ENCODE results near the gene KIFAP3.
"Not testable (repeated sequence)": the region's sequence is repeated elsewhere in the genome, so short reads cannot be mapped to it uniquely, and the experiment has no call there.

Gene KIFAP3

DNA sequence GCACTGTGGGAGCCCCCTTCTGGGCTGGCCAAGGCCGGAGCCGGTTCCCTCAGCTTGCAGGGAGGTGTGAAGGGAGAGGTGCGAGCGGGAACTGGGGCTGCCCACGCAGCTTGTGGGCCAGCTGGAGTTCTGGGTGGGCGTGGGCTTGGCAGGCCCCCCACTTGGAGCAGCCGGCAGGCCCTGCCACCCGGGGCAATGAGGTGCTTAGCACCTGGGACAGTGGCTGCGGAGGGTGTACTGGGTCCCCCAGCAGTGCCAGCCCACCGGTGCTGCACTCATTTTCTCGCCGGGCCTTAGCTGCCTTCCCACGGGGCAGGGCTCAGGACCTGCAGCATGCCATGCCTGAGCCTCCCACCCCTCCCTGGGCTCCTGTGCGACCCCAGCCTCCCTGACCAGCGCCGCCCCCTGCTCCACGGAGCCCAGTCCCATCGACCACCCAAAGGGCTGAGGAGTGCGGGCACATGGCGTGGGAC, 192.4 kb downstream of the KIFAP3 start:
- no peak for DNase-seq

DNA sequence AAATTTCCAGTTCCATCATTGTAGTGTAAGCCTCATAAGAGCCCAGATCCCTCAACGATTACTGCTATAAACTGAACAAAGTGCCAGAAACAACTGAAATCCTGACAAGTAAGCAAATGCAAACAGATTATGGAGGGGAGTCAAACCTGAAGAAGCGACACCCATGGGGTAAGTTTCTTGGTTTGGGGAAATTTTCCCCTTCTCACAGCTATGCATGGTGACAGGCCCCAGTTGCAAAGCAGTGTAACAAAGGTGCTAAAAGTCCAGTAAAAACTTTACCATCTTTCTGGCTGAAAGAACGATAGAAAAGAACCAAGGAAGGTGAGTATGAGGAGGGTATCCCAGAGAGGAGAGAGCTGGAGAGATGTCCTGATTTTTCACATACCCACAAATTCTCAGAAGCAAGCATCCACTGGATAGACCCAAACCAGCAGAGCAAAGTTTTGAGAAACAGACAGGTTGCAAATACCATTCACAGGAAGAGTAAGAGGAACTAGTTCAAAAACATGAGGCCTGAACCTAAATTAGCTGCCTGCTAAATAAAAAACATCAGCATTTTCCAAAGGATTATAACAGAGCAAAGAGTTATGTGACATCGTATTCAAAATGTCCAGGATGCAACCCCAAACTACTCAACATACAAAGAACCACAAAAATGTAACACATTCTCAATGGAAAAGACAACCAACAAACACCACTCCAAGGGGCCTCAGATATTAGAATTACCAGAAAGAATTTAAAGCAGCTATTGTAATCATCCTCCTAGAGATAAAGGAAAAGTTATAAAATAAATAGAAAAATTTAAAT, 195.3 kb downstream of the KIFAP3 start:
- no peak for DNase-seq

DNA sequence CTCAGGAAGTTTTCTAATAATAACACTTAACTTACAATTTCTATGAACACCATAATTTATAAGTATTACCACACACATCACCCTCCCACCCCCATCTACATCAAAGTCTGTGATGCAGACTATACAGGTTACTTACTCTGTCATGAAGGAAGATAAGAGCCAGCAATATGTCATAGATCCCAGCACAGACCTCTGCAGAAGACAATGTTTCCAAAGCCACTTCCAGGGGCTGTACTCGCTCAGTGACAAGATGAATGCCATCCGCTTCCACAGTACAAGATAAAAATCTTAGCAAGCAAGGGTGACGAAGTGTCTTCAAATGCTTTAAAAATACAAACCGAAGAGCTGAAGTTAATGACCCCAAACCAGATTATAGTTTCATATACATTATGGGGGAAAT, 196.0 kb downstream of the KIFAP3 start:
- DNase-seq: no peak

DNA sequence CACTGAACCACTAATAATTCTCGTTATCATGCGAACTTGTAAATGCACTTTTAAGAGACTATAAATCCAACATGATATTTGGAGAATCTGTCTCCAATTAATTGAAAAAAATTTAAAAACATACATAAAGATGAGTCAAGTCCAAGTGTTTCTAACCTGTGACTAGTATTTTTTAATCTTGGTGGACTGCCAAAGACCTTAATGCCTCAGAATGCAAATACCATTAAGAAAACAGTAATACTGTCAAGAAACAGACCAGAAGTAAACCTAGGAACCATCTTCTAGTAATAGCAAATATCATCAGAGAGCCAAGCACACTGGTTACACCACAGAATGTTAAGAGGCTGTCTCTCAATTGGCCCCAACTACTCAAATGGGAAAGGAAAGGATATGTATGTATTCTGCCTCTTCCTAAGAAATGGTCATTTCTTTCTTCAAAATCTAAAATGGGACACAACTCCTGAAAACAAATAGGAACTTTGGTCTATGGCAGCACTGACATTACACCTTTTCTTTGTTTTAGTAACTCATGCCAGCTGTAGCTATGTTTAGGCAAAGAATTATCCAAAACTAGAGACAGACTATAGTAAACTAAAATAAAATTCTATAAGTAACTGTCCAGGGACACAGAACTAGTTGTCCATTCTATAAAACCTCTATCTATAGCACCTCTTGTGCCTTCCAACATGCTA, 196.5 kb downstream of the KIFAP3 start:
- DNase-seq: no peak

DNA sequence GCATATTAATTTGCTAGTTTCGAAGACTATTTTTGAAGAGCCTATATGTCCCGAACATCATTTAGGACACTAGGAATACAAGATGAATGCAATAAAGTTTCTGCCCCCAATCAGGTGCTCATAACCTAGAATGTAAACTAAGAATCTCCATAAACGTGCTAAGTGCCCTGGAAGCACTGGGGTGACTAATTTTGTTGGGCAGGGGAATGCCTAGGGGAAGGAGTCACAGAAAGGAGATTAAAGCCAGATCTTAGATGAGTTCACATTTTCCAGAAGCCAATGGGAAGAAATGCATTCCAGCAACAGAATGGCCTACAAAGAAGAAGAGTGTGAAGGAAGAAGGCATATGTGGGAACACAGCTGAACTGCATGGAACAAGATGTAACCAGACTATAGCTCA, 200.3 kb downstream of the KIFAP3 start:
- DNase-seq: no peak

DNA sequence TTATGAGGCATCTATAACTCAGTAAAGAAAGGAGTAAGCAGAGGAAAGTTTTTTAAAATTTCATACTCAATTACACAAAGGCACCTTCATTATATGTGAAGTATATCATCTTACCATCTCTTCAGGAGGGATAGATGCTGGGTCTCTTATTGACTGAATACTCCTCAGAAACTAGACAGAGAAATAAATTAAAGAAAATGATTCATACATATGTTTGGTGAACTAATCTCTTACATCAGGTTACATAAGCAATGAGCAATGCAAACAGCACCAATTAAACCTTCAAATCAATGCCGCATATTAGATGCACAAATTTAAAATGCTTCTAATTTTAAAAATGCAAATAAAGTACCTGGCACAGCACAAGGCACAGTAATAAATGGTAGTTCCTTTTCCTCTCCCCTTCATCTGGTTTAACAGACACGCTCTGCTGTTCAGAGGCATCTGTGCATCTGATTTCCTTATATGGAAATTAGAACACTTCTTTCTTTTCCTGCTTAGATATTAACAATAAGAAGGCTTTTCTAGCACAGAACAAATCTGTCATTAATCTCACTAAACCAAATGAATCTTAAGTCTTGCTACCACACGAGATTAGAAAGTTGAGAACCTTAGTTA, 200.8 kb downstream of the KIFAP3 start:
- no peak for DNase-seq

DNA sequence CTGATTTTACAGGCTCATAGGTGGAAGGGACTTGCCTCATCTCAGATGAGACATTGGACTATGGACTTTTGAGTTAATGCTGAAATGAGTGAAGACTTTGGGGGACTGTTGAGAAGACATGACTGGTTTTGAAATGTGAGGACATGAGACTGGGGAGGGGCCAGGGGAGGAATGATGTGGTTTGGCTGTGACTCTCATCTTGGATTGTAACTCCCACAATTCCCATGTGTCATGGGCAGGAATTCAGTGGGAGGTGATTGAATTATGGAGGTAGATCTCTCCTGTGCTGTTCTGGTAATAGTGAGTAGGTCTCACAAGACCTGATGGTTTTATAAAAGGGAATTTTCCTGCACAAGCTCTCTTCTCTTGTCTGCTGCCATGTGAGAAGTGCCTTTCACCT, 201.6 kb downstream of the KIFAP3 start:
- no peak for DNase-seq

DNA sequence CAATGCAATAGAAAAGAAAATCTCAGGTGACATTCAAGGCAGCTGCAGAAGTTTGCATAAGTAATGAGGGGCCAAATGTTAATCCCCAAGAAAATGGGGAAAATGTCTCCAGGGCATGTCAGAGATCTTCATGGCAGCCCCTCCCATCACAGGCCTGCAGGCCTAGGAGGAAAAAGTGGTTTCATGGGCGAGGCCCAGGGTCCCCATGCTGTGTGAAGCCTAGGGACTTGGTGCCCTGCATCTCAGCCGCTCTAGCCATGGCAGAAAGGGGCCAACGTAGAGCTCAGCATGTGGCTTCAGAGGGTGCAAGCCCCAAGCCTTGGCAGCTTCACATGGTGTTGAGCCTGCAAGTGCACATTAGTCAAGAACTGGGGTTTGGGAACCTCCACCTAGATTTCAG, 202.5 kb downstream of the KIFAP3 start:
- DNase-seq: not testable (repeated sequence)

All from activated CD4-positive, CD25-positive, alpha-beta regulatory T cell treated with anti-CD3 and anti-CD28 coated beads, Interleukin-2, amount 50 U/mL, for 72 hours (primary cell).